CD14-positive monocyte (primary cell): ENCODE measurements around the gene SP100. TPM values are rescaled to one million over a fixed set of nuclear protein-coding genes. Genes with fewer than 3 reads are reported as not detected.

Experiments used
- DNase-seq, 3 donors: peaks; one replicate each; pipeline ENCODE4 v3.0.0-alpha.2; 2011 to 2022
- H2AFZ ChIP-seq: 2 replicates; pipeline ENCODE4 v1.6.0; 2012; ENCODE audit warnings: mild to moderate bottlenecking, low read depth, low read length, inconsistent platforms; ENCODE audit not compliant: insufficient read depth, poor library complexity, severe bottlenecking
- H3K27ac ChIP-seq, 2 donors: 1 replicate in 1 of 2; 2 replicates in 1 of 2; pipeline ENCODE4 v1.5.1; 2012 to 2013; ENCODE audit warnings: low read length in 2 of 2, control low read depth in 1 of 2, inconsistent platforms in 1 of 2, low read depth in 1 of 2, mild to moderate bottlenecking in 1 of 2
- H3K27me3 ChIP-seq, 2 donors: one replicate each; pipeline versions ENCODE4 v1.6.0 to v1.6.1; 2011 to 2013; ENCODE audit warnings: low read length in 2 of 2; ENCODE audit not compliant: control insufficient read depth in 2 of 2, insufficient read depth in 2 of 2
- H3K36me3 ChIP-seq, 2 donors: replicated peaks in 1 of 2; 1 replicate in 1 of 2; 2 replicates in 1 of 2; pipeline versions ENCODE4 v1.5.1 to v1.6.1; 2012 to 2013; ENCODE audit warnings: low read length in 2 of 2, control low read depth in 1 of 2, inconsistent platforms in 1 of 2, mild to moderate bottlenecking in 1 of 2; ENCODE audit not compliant: insufficient read depth in 2 of 2, control insufficient read depth in 1 of 2
- H3K4me1 ChIP-seq, 2 donors: 1 replicate in 1 of 2; 2 replicates in 1 of 2; pipeline versions ENCODE4 v1.5.1 to v1.6.1; 2012 to 2013; ENCODE audit warnings: low read length in 2 of 2, control low read depth in 1 of 2, inconsistent platforms in 1 of 2, mild to moderate bottlenecking in 1 of 2, moderate library complexity in 1 of 2; ENCODE audit not compliant: insufficient read depth in 2 of 2, control insufficient read depth in 1 of 2
- H3K4me2 ChIP-seq: replicated peaks from 2 replicates; pipeline ENCODE3; 2012; ENCODE audit warnings: low read length, moderate library complexity, mild to moderate bottlenecking; ENCODE audit not compliant: poor library complexity, severe bottlenecking; ENCODE audit errors: extremely low read depth
- H3K4me3 ChIP-seq, 3 experiments: fragments of 200-600 bp in 1 of 3; sonication (generic) in 1 of 3; replicated peaks in 1 of 3; 1 replicate in 2 of 3; 2 replicates in 1 of 3; pipeline ENCODE4 v1.5.1; 2011 to 2013; ENCODE audit warnings: low read length in 3 of 3, mild to moderate bottlenecking in 3 of 3, control low read depth in 2 of 3, low read depth in 2 of 3, inconsistent platforms in 1 of 3, moderate library complexity in 1 of 3
- H3K79me2 ChIP-seq: 2 replicates; pipeline ENCODE4 v1.6.0; 2012; ENCODE audit warnings: mild to moderate bottlenecking, control low read depth, inconsistent platforms, low read length, moderate library complexity; ENCODE audit not compliant: insufficient read depth
- H3K9ac ChIP-seq: 2 replicates; pipeline ENCODE4 v1.6.0; 2017; ENCODE audit warnings: low read length, mild to moderate bottlenecking; ENCODE audit not compliant: insufficient read depth, poor library complexity, severe bottlenecking
- H3K9me3 ChIP-seq, 2 donors: replicated peaks in 1 of 2; 1 replicate in 1 of 2; 2 replicates in 1 of 2; pipeline versions ENCODE4 v1.5.1 to v1.6.1; 2012 to 2013; ENCODE audit warnings: low read length in 2 of 2, control low read depth in 1 of 2; ENCODE audit not compliant: control insufficient read depth in 1 of 2, insufficient read depth in 1 of 2
- H4K20me1 ChIP-seq: 2 replicates; pipeline ENCODE4 v1.6.0; 2012; ENCODE audit warnings: mild to moderate bottlenecking, low read length, control low read depth, moderate library complexity; ENCODE audit not compliant: insufficient read depth
- H3K27ac Mint-ChIP-seq, 7 donors: one replicate each; pipeline ENCODE4 v1.8.0; 2020; ENCODE audit warnings: mild to moderate bottlenecking in 7 of 7, mixed read lengths in 7 of 7, moderate library complexity in 6 of 7, inconsistent platforms in 2 of 7
- H3K27me3 Mint-ChIP-seq, 3 donors: one replicate each; pipeline ENCODE4 v1.8.0; 2021 to 2022; ENCODE audit warnings: low read depth in 3 of 3, mild to moderate bottlenecking in 3 of 3, mixed read lengths in 3 of 3, moderate library complexity in 3 of 3, inconsistent platforms in 1 of 3
- H3K36me3 Mint-ChIP-seq, 2 donors: one replicate each; pipeline ENCODE4 v1.8.0; 2020; ENCODE audit warnings: mixed read lengths in 2 of 2, inconsistent platforms in 1 of 2, mild to moderate bottlenecking in 1 of 2
- H3K4me1 Mint-ChIP-seq: one replicate; pipeline ENCODE4 v1.8.0; 2020; ENCODE audit warnings: mild to moderate bottlenecking, mixed read lengths
- H3K4me3 Mint-ChIP-seq, 2 donors: one replicate each; pipeline ENCODE4 v1.8.0; 2020; ENCODE audit warnings: mild to moderate bottlenecking in 2 of 2, mixed read lengths in 2 of 2, moderate library complexity in 1 of 2
- H3K9me3 Mint-ChIP-seq, 7 donors: one replicate each; pipeline ENCODE4 v1.8.0; 2020 to 2022; ENCODE audit warnings: mixed read lengths in 7 of 7, mild to moderate bottlenecking in 6 of 7, moderate library complexity in 6 of 7, inconsistent platforms in 2 of 7
- CTCF ChIP-seq: fragments of 200-600 bp; IDR thresholded peaks from one replicate; pipeline ENCODE4 v1.8.0; 2022; ENCODE audit warnings: antibody characterized with exemption, mild to moderate bottlenecking
- WGBS: methylation state at CpG from one replicate; pipeline ENCODE4 v1.1.5; 2013; ENCODE audit warnings: missing lambda C conversion rate; ENCODE audit not compliant: insufficient coverage; 5-methylcytosine and 5-hydroxymethylcytosine counted together
- intact Hi-C, 2 donors: fragments of 100-400 bp; cut with micrococcal nuclease; formaldehyde crosslinking; loops; one replicate each; pipeline versions ENCODE4 v1.15.0 to v1.15.1; 2023
- polyA plus RNA-seq, 3 donors: library from polyadenylated mRNA; depleted of rRNA in 1 of 3; unstranded in 2 of 3; stranded (reverse) in 1 of 3; fragments of 300-500 nt in 2 of 3; fragments of >200 nt in 1 of 3; fragmentation: Illumina TruSeq in 2 of 3; gene quantifications; 1 replicate in 2 of 3; 2 replicates in 1 of 3; pipeline ENCODE4 v1.2.3, GENCODE V29; 2012 to 2021

The SP100 gene
- polyA plus RNA-seq, 3 donors = 68.1 to 101 (median 97.4) TPM

- Mint-ChIP-seq H3K4me3 (peak overlapping the region in 1 of 2 donors; percentile 78), H3K27ac (peak overlapping the region in 5 of 7 donors; percentile 37 to 98 (median 74)), H3K4me1 (peaks cover 73% of the 10 kb centered on the region), H3K9me3 (no peaks in the 10 kb centered on the region), H3K27me3 (peaks cover 0 to 2% (median 1%) of the 10 kb centered on the region in 3 donors), H3K36me3 (peaks cover 38% of the 10 kb centered on the region in 2 donors)
- H3K4me3 ChIP-seq = peak overlapping the region in 1 of 3 experiments; percentile 81
- H3K9me3 ChIP-seq = no peaks in the 10 kb centered on the region
- TF ChIP-seq CTCF = no peak
- no peak overlapping the region for H2AFZ ChIP-seq
- peak overlapping the region in 1 of 2 donors; percentile 99 for H3K27ac ChIP-seq
- peaks cover 58 to 78% of the 10 kb centered on the region in 2 donors for H3K4me1 ChIP-seq
- intact Hi-C loops = loop anchor here (5.0 to 10.0 kb wide), 4 partner anchors 92 to 246 kb away; partner anchors contain the start of genes SP110 (in 1 of the 2), SP140 (in 1 of the 2) and SP140L (in 1 of the 2)
- peaks cover 66% of the 10 kb centered on the region for H4K20me1 ChIP-seq
- no peak overlapping the region for H3K9ac ChIP-seq
- H3K36me3 ChIP-seq = peaks cover 3 to 32% of the 10 kb centered on the region in 2 donors
- 100% methylated on average over 1 of the region's 4 CpGs for WGBS
- no peaks in the 10 kb centered on the region for H3K27me3 ChIP-seq
- DNase-seq = no peak
- peak overlapping the region; percentile 78 for H3K4me2 ChIP-seq
- H3K79me2 ChIP-seq = peaks cover 91% of the 10 kb centered on the region
Measured at GRCh38 chr2:230419181-230419580, 3.2 kb downstream of the SP100 start.

- H2AFZ ChIP-seq = no peak overlapping the region
- intact Hi-C loops = no loop called here
- H3K9me3 ChIP-seq = no peaks in the 10 kb centered on the region
- H3K27me3 ChIP-seq = no peaks in the 10 kb centered on the region
- peaks cover 0 to 1% (median 0%) of the 10 kb centered on the region in 3 donors for H3K27me3 Mint-ChIP-seq
- H3K4me1 ChIP-seq = peaks cover 43 to 74% of the 10 kb centered on the region in 2 donors
- peaks cover 7 to 50% of the 10 kb centered on the region in 2 donors for H3K36me3 ChIP-seq
- H3K4me1 Mint-ChIP-seq = peaks cover 79% of the 10 kb centered on the region
- H3K27ac ChIP-seq = peak overlapping the region in 1 of 2 donors; percentile 37
- peaks cover 100% of the 10 kb centered on the region for H3K79me2 ChIP-seq
- peaks cover 0 to under 1% (median 0%) of the 10 kb centered on the region in 7 donors for H3K9me3 Mint-ChIP-seq
- no peak for DNase-seq
- H3K9ac ChIP-seq = no peak overlapping the region
- no peak overlapping the region for H3K4me2 ChIP-seq
- peaks cover 51 to 56% of the 10 kb centered on the region in 2 donors for H3K36me3 Mint-ChIP-seq
- H3K27ac Mint-ChIP-seq = peak overlapping the region in 1 of 7 donors; percentile 1
- H3K4me3 Mint-ChIP-seq = no peak overlapping the region
- 100% methylated on average over 2 of the region's 4 CpGs for WGBS
- TF ChIP-seq CTCF = no peak
- no peak overlapping the region for H3K4me3 ChIP-seq
- H4K20me1 ChIP-seq = peaks cover 96% of the 10 kb centered on the region
Measured at GRCh38 chr2:230422149-230422548, 6.1 kb downstream of the SP100 start.
